OCI-LY7 (cell line): ENCODE data around the gene WDR87. TPM values are rescaled to one million over a fixed set of nuclear protein-coding genes. Genes with fewer than 3 reads are reported as not detected.

Experiments
- BruUV-seq: library from RNA; stranded (reverse); fragments of 400-500 nt; replicated peaks from 2 replicates; lab custom pipeline; 2021; lab: Mats Ljungman, UMichigan
- CTCF ChIA-PET: fragments of 300-600 bp; sonication (Branson Sonifier 250); formaldehyde crosslinking; loops from one replicate; lab custom pipeline; 2022; ENCODE audit warnings: antibody characterized with exemption; ENCODE audit not compliant: unreplicated experiment; lab: Charles Lee
- POLR2A ChIA-PET: fragments of 300-600 bp; sonication (Branson Sonifier 250); formaldehyde crosslinking; loops from one replicate; lab custom pipeline; 2022; ENCODE audit warnings: antibody characterized with exemption; lab: Charles Lee
- DNase-seq: peaks from one replicate; pipeline ENCODE4 v3.0.0-alpha.2; 2015; ENCODE audit warnings: low spot score
- H2AFZ ChIP-seq: fragments of 200-600 bp; sonication (generic), shearing (Covaris generic); 2 replicates; pipeline ENCODE4 v1.6.1; 2014; ENCODE audit warnings: mild to moderate bottlenecking, antibody characterized with exemption, low read length, moderate library complexity
- H3K27ac ChIP-seq: fragments of 200-600 bp; sonication (generic); 2 replicates; pipeline ENCODE4 v1.5.1; 2014; ENCODE audit warnings: mixed run types, low read depth, mild to moderate bottlenecking, moderate library complexity, low read length, inconsistent platforms; ENCODE audit not compliant: poor library complexity, severe bottlenecking
- H3K36me3 ChIP-seq: fragments of 200-600 bp; sonication (generic); 2 replicates; pipeline ENCODE4 v1.6.1; 2014; ENCODE audit warnings: mild to moderate bottlenecking, antibody characterized with exemption, low read length, moderate library complexity, mixed read lengths; ENCODE audit not compliant: insufficient read depth
- H3K4me1 ChIP-seq: fragments of 200-600 bp; sonication (generic); 2 replicates; pipeline ENCODE4 v1.5.1; 2014; ENCODE audit warnings: mild to moderate bottlenecking, low read length; ENCODE audit not compliant: insufficient read depth, poor library complexity, severe bottlenecking
- H3K4me2 ChIP-seq: fragments of 200-600 bp; sonication (generic); 2 replicates; pipeline ENCODE4 v1.6.1; 2014; ENCODE audit warnings: mild to moderate bottlenecking, low read length
- H3K4me3 ChIP-seq: fragments of 200-600 bp; sonication (generic); 2 replicates; pipeline ENCODE4 v1.5.1; 2014; ENCODE audit warnings: mild to moderate bottlenecking, low read depth, low read length; ENCODE audit not compliant: poor library complexity, severe bottlenecking
- H3K79me2 ChIP-seq: fragments of 200-600 bp; sonication (generic); 2 replicates; pipeline ENCODE4 v1.6.1; 2016; ENCODE audit warnings: low read depth, mild to moderate bottlenecking, low read length, moderate library complexity, mixed read lengths; ENCODE audit not compliant: insufficient read depth
- H3K9me2 ChIP-seq: fragments of 200-600 bp; sonication (generic); 2 replicates; pipeline ENCODE4 v1.6.1; 2016; ENCODE audit warnings: mild to moderate bottlenecking, low read length, mixed read lengths; ENCODE audit not compliant: insufficient read depth
- H3K9me3 ChIP-seq: fragments of 200-600 bp; sonication (generic); 2 replicates; pipeline ENCODE4 v1.6.1; 2014; ENCODE audit warnings: mild to moderate bottlenecking, mixed run types, low read length, mixed read lengths
- H4K20me1 ChIP-seq: fragments of 200-600 bp; sonication (generic); 2 replicates; pipeline ENCODE4 v1.6.1; 2014; ENCODE audit warnings: mild to moderate bottlenecking, antibody characterized with exemption, low read length, moderate library complexity, mixed read lengths; ENCODE audit not compliant: insufficient read depth
- EZH2phosphoT487 ChIP-seq: fragments of 200-600 bp; sonication (generic); IDR thresholded peaks from 2 replicates; pipeline ENCODE4 v1.6.1; 2018; ENCODE audit warnings: low read depth, borderline replicate concordance, mild to moderate bottlenecking, mixed run types, antibody characterized with exemption, low read length, moderate library complexity, mixed read lengths
- intact Hi-C: fragments of 100-400 bp; cut with micrococcal nuclease; formaldehyde crosslinking; loops from one replicate; pipeline ENCODE4 v1.10.0; 2022; ENCODE audit not compliant: unreplicated experiment
- total RNA-seq, 2 experiments: library from RNA; depleted of rRNA in 1 of 2; stranded (reverse); fragments of >200 nt in 1 of 2; shearing (Covaris generic) in 1 of 2; gene quantifications; 2 replicates each; pipeline ENCODE4 v1.2.3, GENCODE V29; 2014 to 2022
- TF ChIP-seq, protein P1 (sequence below): fragments of 200-600 bp; sonication (generic); conservative IDR thresholded peaks from 2 replicates; pipeline ENCODE4 v1.5.1; 2014; ENCODE audit warnings: mild to moderate bottlenecking, antibody characterized with exemption, low read length, moderate library complexity, mixed read lengths

Gene WDR87
- total RNA-seq, 2 experiments from 2014 or later = 0.08 TPM; not detected in 1

DNA sequence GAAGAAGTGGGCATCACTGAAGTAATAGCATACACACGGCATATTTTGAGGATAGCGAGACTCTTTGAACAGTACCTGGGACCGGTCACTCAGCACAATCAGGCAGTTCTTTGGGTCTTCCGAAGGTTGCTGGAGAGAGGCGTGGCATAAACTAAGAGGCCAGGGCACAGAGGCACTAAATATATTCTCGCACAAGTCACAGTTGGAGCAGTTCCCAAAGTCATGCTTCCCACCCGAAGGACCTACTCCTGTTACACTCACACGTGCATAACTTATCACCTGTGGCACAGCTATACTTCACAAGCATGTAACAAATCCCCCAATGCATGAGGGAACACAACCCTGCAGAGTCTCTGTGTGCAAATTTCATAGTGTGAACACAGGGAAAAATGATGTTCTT, 10.2 kb downstream of the WDR87 start:
- H3K79me2 ChIP-seq = no peaks in the 10 kb centered on the region
- H3K9me2 ChIP-seq = no peaks in the 10 kb centered on the region
- H3K27ac ChIP-seq = no peak overlapping the region
- H3K4me3 ChIP-seq = no peak overlapping the region
- H3K4me1 ChIP-seq = peaks cover 16% of the 10 kb centered on the region
- H3K9me3 ChIP-seq = no peaks in the 10 kb centered on the region
- no peak overlapping the region for H2AFZ ChIP-seq
- ChIA-PET POLR2A (interaction anchor here (0.7 kb wide), 1 partner anchor 486 kb away, joined by 3 read pairs; no protein-coding TSS in a partner anchor), CTCF (no interaction called here)
- no peaks in the 10 kb centered on the region for H4K20me1 ChIP-seq
- TF ChIP-seq, protein P1, sequence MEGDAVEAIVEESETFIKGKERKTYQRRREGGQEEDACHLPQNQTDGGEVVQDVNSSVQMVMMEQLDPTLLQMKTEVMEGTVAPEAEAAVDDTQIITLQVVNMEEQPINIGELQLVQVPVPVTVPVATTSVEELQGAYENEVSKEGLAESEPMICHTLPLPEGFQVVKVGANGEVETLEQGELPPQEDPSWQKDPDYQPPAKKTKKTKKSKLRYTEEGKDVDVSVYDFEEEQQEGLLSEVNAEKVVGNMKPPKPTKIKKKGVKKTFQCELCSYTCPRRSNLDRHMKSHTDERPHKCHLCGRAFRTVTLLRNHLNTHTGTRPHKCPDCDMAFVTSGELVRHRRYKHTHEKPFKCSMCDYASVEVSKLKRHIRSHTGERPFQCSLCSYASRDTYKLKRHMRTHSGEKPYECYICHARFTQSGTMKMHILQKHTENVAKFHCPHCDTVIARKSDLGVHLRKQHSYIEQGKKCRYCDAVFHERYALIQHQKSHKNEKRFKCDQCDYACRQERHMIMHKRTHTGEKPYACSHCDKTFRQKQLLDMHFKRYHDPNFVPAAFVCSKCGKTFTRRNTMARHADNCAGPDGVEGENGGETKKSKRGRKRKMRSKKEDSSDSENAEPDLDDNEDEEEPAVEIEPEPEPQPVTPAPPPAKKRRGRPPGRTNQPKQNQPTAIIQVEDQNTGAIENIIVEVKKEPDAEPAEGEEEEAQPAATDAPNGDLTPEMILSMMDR = no peak
- TF ChIP-seq EZH2phosphoT487 = no peak
- no peak overlapping the region for H3K4me2 ChIP-seq
- no TSS peak for BruUV-seq
- DNase-seq = no peak
- no peaks in the 10 kb centered on the region for H3K36me3 ChIP-seq
- intact Hi-C loops = loop anchor here (5.0 kb wide), 1 partner anchor 421 kb away; the partner anchor contains the start of genes KCNK6 and YIF1B

DNA sequence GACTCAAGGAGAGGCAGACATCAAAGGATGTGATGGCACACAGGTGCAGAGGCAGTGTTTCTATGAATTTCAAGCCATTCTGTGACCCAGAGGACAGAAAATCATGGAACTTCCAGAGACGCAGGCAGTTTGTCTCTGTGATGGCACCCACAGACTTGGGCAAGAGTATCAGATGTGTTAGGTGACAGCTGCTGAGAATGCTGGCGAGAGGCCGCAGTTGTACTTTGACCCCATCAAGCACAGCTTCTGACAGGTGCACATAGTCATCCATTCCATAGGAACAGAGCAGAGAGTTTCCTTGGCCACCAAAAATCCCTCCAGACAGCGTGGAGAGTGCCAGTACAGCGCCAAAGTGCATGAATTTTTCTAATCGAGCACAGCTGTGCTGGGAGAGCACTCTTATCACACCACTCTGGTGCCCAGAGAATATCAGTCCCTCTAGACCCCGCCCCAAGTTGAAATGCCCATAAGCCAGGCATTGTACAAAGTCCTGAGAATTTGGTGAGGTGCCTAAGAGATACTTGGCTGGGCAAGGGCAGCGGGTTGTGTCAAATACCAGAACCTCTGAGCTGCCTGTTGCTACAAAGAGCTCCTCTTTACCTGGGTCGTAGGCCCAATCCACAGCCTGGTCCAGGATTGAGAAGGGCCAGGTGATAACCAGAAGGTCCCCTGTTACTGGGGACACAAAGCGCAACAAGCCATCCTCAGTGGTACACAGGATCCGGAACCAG, 12.4 kb downstream of the WDR87 start:
- no peaks in the 10 kb centered on the region for H3K9me3 ChIP-seq
- no peak for TF ChIP-seq EZH2phosphoT487
- TF ChIP-seq, protein P1 = no peak
- H3K9me2 ChIP-seq = no peaks in the 10 kb centered on the region
- no peak overlapping the region for H3K27ac ChIP-seq
- no peaks in the 10 kb centered on the region for H3K79me2 ChIP-seq
- no peaks in the 10 kb centered on the region for H4K20me1 ChIP-seq
- H3K36me3 ChIP-seq = no peaks in the 10 kb centered on the region
- intact Hi-C loops = no loop called here
- no peak overlapping the region for H3K4me2 ChIP-seq
- H2AFZ ChIP-seq = no peak overlapping the region
- no peak for DNase-seq
- H3K4me1 ChIP-seq = peaks cover 8% of the 10 kb centered on the region
- POLR2A ChIA-PET = interaction anchor here (0.6 to 0.8 kb wide), 2 partner anchors 145 to 487 kb away, joined by 3 read pairs; no protein-coding TSS in a partner anchor
- no TSS peak for BruUV-seq
- CTCF ChIA-PET = no interaction called here
- H3K4me3 ChIP-seq = no peak overlapping the region

DNA sequence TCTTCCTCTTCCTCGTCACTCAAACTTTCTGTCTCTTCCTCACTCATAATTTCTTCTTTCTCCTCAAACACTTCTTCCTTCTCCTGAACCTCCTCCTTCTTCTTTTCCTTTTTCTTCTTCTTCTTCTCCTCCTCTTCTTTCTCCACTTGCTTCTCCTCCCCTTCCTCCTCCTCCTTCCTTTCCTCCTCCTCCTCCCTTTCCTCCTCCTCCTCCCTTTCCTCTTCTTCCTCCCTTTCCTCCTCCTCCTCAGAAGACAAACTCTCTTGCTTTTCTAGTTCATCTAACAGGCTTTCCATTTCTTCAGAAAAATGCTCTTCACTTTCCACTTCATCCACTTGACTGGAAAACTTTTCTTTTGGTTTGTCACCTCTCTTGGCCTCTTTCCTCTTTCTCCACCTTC, 19.8 kb downstream of the WDR87 start:
- intact Hi-C loops = no loop called here
- H2AFZ ChIP-seq = no peak overlapping the region
- H3K4me1 ChIP-seq = no peaks in the 10 kb centered on the region
- no TSS peak for BruUV-seq
- no peak for DNase-seq
- H3K27ac ChIP-seq = no peak overlapping the region
- H4K20me1 ChIP-seq = no peaks in the 10 kb centered on the region
- no peak overlapping the region for H3K4me3 ChIP-seq
- H3K9me3 ChIP-seq = no peaks in the 10 kb centered on the region
- POLR2A ChIA-PET = no interaction called here
- H3K36me3 ChIP-seq = no peaks in the 10 kb centered on the region
- CTCF ChIA-PET = no interaction called here
- no peaks in the 10 kb centered on the region for H3K79me2 ChIP-seq
- no peak for TF ChIP-seq EZH2phosphoT487
- no peaks in the 10 kb centered on the region for H3K9me2 ChIP-seq
- no peak overlapping the region for H3K4me2 ChIP-seq
